ENCODE results near the gene ZNF423.

- TF ChIP-seq POLR2A (IDR thresholded peaks at IDR 0.05) (no peak), CTCF (IDR thresholded peaks at IDR 0.05) (no peak)
Measured at GRCh38 chr16:49473131-49473530, 382.8 kb downstream of the ZNF423 start.
